ACHN (cell line): ENCODE data around the gene GUCY1A2.
"Not testable (repeated sequence)": the region's sequence is repeated elsewhere in the genome, so short reads cannot be mapped to it uniquely, and the experiment has no call there.

ENCODE experiments used
- DNase-seq: peaks from one replicate; pipeline ENCODE4 v3.0.0-alpha.2; 2015
- in situ Hi-C: cut with HindIII; loops from 2 replicates; pipeline ENCODE4 v1.10.0; 2017; ENCODE audit warnings: low sequenced_read_pairs, low pct_ligation_motif_present, low pct_unique_long_range_greater_than_20kb

The GUCY1A2 gene

GRCh38 chr11:106794058-106794457, 224.2 kb downstream of the GUCY1A2 start:
- no peak for DNase-seq
- in situ Hi-C loops: no loop called here

GRCh38 chr11:106789406-106789805, 228.9 kb downstream of the GUCY1A2 start:
- in situ Hi-C loops: no loop called here
- no peak for DNase-seq

GRCh38 chr11:106787454-106787853, 230.8 kb downstream of the GUCY1A2 start:
- in situ Hi-C loops: no loop called here
- DNase-seq: no peak

- in situ Hi-C loops: no loop called here
- no peak for DNase-seq
Observed at GRCh38 chr11:106785913-106786650, 232.2 kb downstream of the GUCY1A2 start.

GRCh38 chr11:106777302-106777701, 241.0 kb downstream of the GUCY1A2 start:
- in situ Hi-C loops: not testable (repeated sequence)

GRCh38 chr11:106770489-106771085, 247.7 kb downstream of the GUCY1A2 start:
- DNase-seq: no peak
- in situ Hi-C loops: no loop called here

More at GRCh38 chr11:106777302-106777701, 241.0 kb downstream of the GUCY1A2 start:
- not testable (repeated sequence) for DNase-seq

GRCh38 chr11:106765469-106766258, 252.6 kb downstream of the GUCY1A2 start:
- no peak for DNase-seq
- in situ Hi-C loops: no loop called here

- DNase-seq: no peak
- in situ Hi-C loops: no loop called here
Observed at GRCh38 chr11:106763501-106763900, 254.8 kb downstream of the GUCY1A2 start.

GRCh38 chr11:106761745-106762144, 256.5 kb downstream of the GUCY1A2 start:
- no peak for DNase-seq
- in situ Hi-C loops: no loop called here

- DNase-seq: no peak
- in situ Hi-C loops: no loop called here
Observed at GRCh38 chr11:106761240-106761639, 257.0 kb downstream of the GUCY1A2 start.

- in situ Hi-C loops: no loop called here
- DNase-seq: no peak
Observed at GRCh38 chr11:106748059-106748458, 270.2 kb downstream of the GUCY1A2 start.

- in situ Hi-C loops: no loop called here
- DNase-seq: no peak
Observed at GRCh38 chr11:106745941-106746340, 272.3 kb downstream of the GUCY1A2 start.

- peak; percentile 47 for DNase-seq
- in situ Hi-C loops: no loop called here
Observed at GRCh38 chr11:106733635-106734034, 284.6 kb downstream of the GUCY1A2 start.

- DNase-seq: no peak
- in situ Hi-C loops: no loop called here
Observed at GRCh38 chr11:106728859-106729258, 289.4 kb downstream of the GUCY1A2 start.

GRCh38 chr11:106728379-106728778, 289.9 kb downstream of the GUCY1A2 start:
- in situ Hi-C loops: no loop called here
- DNase-seq: no peak

GRCh38 chr11:106727256-106727655, 291.0 kb downstream of the GUCY1A2 start:
- DNase-seq: no peak
- in situ Hi-C loops: no loop called here

- DNase-seq: no peak
- in situ Hi-C loops: no loop called here
Observed at GRCh38 chr11:106724293-106724892, 293.9 kb downstream of the GUCY1A2 start.

GRCh38 chr11:106723071-106723470, 295.2 kb downstream of the GUCY1A2 start:
- in situ Hi-C loops: no loop called here

GRCh38 chr11:106717222-106717621, 301.1 kb downstream of the GUCY1A2 start:
- in situ Hi-C loops: no loop called here
- DNase-seq: no peak

More at GRCh38 chr11:106723071-106723470, 295.2 kb downstream of the GUCY1A2 start:
- DNase-seq: no peak
